ENCODE measurements around the gene GPC5. TPM values are rescaled to one million over a fixed set of nuclear protein-coding genes. Genes with fewer than 3 reads are reported as not detected.
"Not testable (repeated sequence)": the region's sequence is repeated elsewhere in the genome, so short reads cannot be mapped to it uniquely, and the experiment has no call there.

Gene GPC5
- total and polyA plus RNA-seq, 2 of the 8 experiments (the other 6 are each of a cell fraction or from before 2014, with no cell fraction given) = 0.20 to 0.39 TPM

DNA sequence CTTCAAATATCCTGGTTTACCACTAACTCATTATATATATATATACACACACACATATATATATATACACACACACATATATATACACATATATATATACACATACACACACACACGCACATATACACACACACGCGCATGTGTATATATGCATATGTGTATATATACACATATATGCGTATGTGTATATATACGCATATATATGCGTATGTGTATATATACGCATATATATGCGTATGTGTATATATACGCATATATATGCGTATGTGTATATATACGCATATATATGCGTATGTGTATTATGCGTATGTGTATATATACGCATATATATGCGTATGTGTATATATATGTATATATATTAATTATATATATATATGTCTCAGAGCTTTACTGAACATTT lies 275.9 kb downstream of the GPC5 start:
- CTCF ChIA-PET (ENCODE audit: partially characterized antibody); H3K18ac ChIP-seq (ENCODE audit: extremely low read depth, low read length); H3K4me3 ChIP-seq (ENCODE audit: extremely low read depth in 1 of 4, insufficient read depth in 2 of 4, low read depth in 3 of 4, low read length in 4 of 4); H3K4me2 ChIP-seq (ENCODE audit: insufficient read depth in 1 of 2, low read depth in 2 of 2, low read length in 2 of 2); H3K9me3 ChIP-seq (ENCODE audit: insufficient read depth in 2 of 2, low read depth in 1 of 2, low read length in 1 of 2); H3K4ac ChIP-seq (replicated peaks; ENCODE audit: insufficient read length, low read depth, low read length); H2BK5ac ChIP-seq (ENCODE audit: low read depth, low read length); H3K27ac ChIP-seq (ENCODE audit: low read depth, low read length); H4K5ac ChIP-seq (ENCODE audit: insufficient read length, low read depth, low read length); H2BK20ac ChIP-seq (ENCODE audit: low read length); H3K14ac ChIP-seq (ENCODE audit: insufficient read length); POLR2A ChIA-PET (ENCODE audit: partially characterized antibody); H3K79me1 ChIP-seq (ENCODE audit: low read depth, low read length); H3K9ac ChIP-seq (replicated peaks in 1 of 4; ENCODE audit: extremely low read depth in 1 of 4, low read depth in 3 of 4, low read length in 3 of 4); H4K8ac ChIP-seq (ENCODE audit: extremely low read depth, insufficient read depth, low read length); H3K36me3 ChIP-seq (ENCODE audit: control insufficient read depth in 2 of 4, insufficient read depth in 4 of 4, low read length in 3 of 4); H2BK15ac ChIP-seq (ENCODE audit: low read length); H2BK120ac ChIP-seq (replicated peaks; ENCODE audit: low read depth, low read length); H2AFZ ChIP-seq (ENCODE audit: low read length); H2BK12ac ChIP-seq (ENCODE audit: low read depth, low read length); FAIRE-seq; H3K79me2 ChIP-seq (ENCODE audit: control insufficient read depth in 1 of 2, insufficient read depth in 2 of 2, low read length in 2 of 2); H3K27me3 ChIP-seq (replicated peaks in 1 of 4; ENCODE audit: control insufficient read depth in 3 of 4, extremely low read depth in 1 of 4, insufficient read depth in 3 of 4, low read length in 3 of 4); H3K23me2 ChIP-seq (ENCODE audit: low read depth, low read length); H3K56ac ChIP-seq (replicated peaks; ENCODE audit: insufficient read length, low read depth, low read length); H4K20me1 ChIP-seq (replicated peaks in 1 of 2; ENCODE audit: control insufficient read depth in 1 of 2, insufficient read depth in 2 of 2, low read length in 2 of 2); H2AK5ac ChIP-seq (ENCODE audit: low read depth, low read length); H3K23ac ChIP-seq (ENCODE audit: insufficient read length); H4K91ac ChIP-seq (replicated peaks; ENCODE audit: insufficient read length, low read length); DNase-seq (ENCODE audit: low read depth in 1 of 2, low spot score in 2 of 2); H3K4me1 ChIP-seq (replicated peaks in 1 of 4; ENCODE audit: control insufficient read depth in 3 of 4, insufficient read depth in 4 of 4, low read length in 3 of 4): not testable (repeated sequence)
- WGBS, 2 experiments (ENCODE audit: extremely low coverage in 1 of 2, insufficient coverage in 1 of 2, insufficient read length in 1 of 2, insufficient replicate concordance in 2 of 2, low coverage in 1 of 2, low lambda C conversion rate in 2 of 2, missing lambda C conversion rate in 1 of 2) = 82% methylated on average over 15 of the region's 15 CpGs; no CpG with 5 or more reads in 1 of the 2 experiments

Data from H1 (cell line).